DND-41 (cell line): ENCODE measurements around the gene PCNX2.

Experiments
- ATAC-seq: fragments of 200-7000 bp; cut with Tn5 transposase; 3 replicates; pipeline ENCODE4 v1.9.1; 2021; ENCODE audit warnings: low read depth; ENCODE audit not compliant: insufficient read depth
- DNase-seq: peaks from one replicate; pipeline ENCODE4 v3.0.0-alpha.2; 2020
- H2AFZ ChIP-seq: 2 replicates; pipeline ENCODE4 v1.6.0; 2012; ENCODE audit warnings: low read depth, low read length
- H3K27ac ChIP-seq: 2 replicates; pipeline ENCODE4 v1.5.1; 2012; ENCODE audit warnings: low read length, inconsistent platforms
- H3K27me3 ChIP-seq: fragments of 200-600 bp; sonication (generic); 2 replicates; pipeline ENCODE4 v1.6.0; 2012; ENCODE audit warnings: low read length, mild to moderate bottlenecking, inconsistent platforms; ENCODE audit not compliant: insufficient read depth, poor library complexity
- H3K36me3 ChIP-seq: 2 replicates; pipeline ENCODE4 v1.5.1; 2012; ENCODE audit warnings: low read length, inconsistent platforms; ENCODE audit not compliant: insufficient read depth
- H3K4me1 ChIP-seq: 2 replicates; pipeline ENCODE4 v1.5.1; 2012; ENCODE audit warnings: mild to moderate bottlenecking, low read length; ENCODE audit not compliant: insufficient read depth
- H3K4me2 ChIP-seq: 2 replicates; pipeline ENCODE4 v1.6.0; 2012; ENCODE audit warnings: mild to moderate bottlenecking, moderate library complexity, low read length, inconsistent platforms; ENCODE audit not compliant: insufficient read depth
- H3K4me3 ChIP-seq, 2 experiments: fragments of 200-600 bp in 1 of 2; shearing (Covaris generic) in 1 of 2; 2 replicates each; pipeline ENCODE4 v1.5.1; 2012 to 2016; ENCODE audit warnings: inconsistent platforms in 2 of 2, low read length in 2 of 2, mild to moderate bottlenecking in 2 of 2, low read depth in 1 of 2, moderate library complexity in 1 of 2
- H3K79me2 ChIP-seq: 2 replicates; pipeline ENCODE4 v1.6.0; 2012; ENCODE audit warnings: low read length, inconsistent platforms; ENCODE audit not compliant: insufficient read depth
- H3K9ac ChIP-seq: 2 replicates; pipeline ENCODE4 v1.6.0; 2012; ENCODE audit warnings: low read depth, mild to moderate bottlenecking, inconsistent platforms, low read length, moderate library complexity
- H3K9me3 ChIP-seq: 2 replicates; pipeline ENCODE4 v1.5.1; 2012; ENCODE audit warnings: low read length, moderate library complexity, mild to moderate bottlenecking, inconsistent platforms; ENCODE audit not compliant: insufficient read depth, severe bottlenecking
- H4K20me1 ChIP-seq: 2 replicates; pipeline ENCODE4 v1.6.0; 2012; ENCODE audit warnings: low read length; ENCODE audit not compliant: insufficient read depth
- EZH2 ChIP-seq: IDR thresholded peaks from 3 replicates; pipeline ENCODE4 v1.6.1; 2012; ENCODE audit warnings: borderline replicate concordance, low read depth, mild to moderate bottlenecking, moderate library complexity, low read length, inconsistent platforms; ENCODE audit not compliant: severe bottlenecking
- TF ChIP-seq, protein P1 (sequence below): IDR thresholded peaks from 2 replicates; pipeline ENCODE4 v1.5.1; 2012; ENCODE audit warnings: borderline replicate concordance, low read length, moderate library complexity, mild to moderate bottlenecking; ENCODE audit not compliant: poor library complexity, severe bottlenecking; ENCODE audit errors: extremely low read depth

The PCNX2 gene

DNA sequence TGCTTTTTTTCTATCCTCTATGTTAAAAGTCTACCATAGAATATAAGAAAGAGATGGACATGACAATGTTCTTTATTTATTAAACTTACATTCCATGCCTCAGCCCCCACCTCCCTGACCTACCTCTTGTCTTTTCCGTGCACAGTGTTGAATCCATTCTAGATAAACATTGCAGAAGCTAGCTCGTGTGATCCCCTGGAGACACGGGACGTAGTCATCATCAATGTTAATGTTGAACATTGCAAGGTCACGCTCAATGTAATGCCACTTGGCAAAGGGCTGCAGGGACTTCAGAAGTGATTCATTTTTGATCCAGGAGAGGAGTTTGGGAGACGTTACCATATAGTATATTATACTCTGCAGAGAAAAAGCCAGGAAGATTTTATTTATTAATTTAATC lies 278.7 kb downstream of the PCNX2 start:
- Histone ChIP-seq H3K27ac (peak overlapping the region; percentile 88), H3K4me2 (peak overlapping the region; percentile 27), H3K9ac (peak overlapping the region; percentile 38), H3K9me3 (no peaks in the 10 kb centered on the region), H3K79me2 (no peaks in the 10 kb centered on the region), H3K27me3 (no peaks in the 10 kb centered on the region), H4K20me1 (no peaks in the 10 kb centered on the region), H3K36me3 (peaks cover 10% of the 10 kb centered on the region), H3K4me3 (no peak overlapping the region), H3K4me1 (peaks cover 70% of the 10 kb centered on the region), H2AFZ (no peak overlapping the region)
- DNase-seq (no peak), ATAC-seq (no peak)
- no peak for TF ChIP-seq EZH2
- TF ChIP-seq, protein P1, sequence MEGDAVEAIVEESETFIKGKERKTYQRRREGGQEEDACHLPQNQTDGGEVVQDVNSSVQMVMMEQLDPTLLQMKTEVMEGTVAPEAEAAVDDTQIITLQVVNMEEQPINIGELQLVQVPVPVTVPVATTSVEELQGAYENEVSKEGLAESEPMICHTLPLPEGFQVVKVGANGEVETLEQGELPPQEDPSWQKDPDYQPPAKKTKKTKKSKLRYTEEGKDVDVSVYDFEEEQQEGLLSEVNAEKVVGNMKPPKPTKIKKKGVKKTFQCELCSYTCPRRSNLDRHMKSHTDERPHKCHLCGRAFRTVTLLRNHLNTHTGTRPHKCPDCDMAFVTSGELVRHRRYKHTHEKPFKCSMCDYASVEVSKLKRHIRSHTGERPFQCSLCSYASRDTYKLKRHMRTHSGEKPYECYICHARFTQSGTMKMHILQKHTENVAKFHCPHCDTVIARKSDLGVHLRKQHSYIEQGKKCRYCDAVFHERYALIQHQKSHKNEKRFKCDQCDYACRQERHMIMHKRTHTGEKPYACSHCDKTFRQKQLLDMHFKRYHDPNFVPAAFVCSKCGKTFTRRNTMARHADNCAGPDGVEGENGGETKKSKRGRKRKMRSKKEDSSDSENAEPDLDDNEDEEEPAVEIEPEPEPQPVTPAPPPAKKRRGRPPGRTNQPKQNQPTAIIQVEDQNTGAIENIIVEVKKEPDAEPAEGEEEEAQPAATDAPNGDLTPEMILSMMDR, result no peak

DNA sequence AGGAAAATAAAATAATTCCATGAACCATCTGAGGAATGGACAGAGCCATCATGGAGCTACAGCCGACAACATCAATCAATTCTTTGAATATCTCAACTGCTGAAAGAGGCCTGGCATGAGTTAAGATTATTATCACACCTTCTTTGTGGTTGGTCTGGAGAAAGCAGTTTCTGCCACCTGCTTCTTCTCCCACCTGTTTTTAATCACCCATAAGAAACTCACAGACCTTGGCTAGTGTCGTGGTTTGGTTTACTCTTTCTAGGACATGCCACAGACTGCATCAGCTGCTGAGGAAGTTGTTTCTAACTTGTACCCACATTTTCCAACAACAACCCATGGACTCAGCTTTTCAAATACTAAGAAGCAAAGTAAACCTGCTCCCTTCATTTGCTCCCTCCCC lies 279.6 kb downstream of the PCNX2 start:
- peaks cover 65% of the 10 kb centered on the region for H3K4me1 ChIP-seq

DNA sequence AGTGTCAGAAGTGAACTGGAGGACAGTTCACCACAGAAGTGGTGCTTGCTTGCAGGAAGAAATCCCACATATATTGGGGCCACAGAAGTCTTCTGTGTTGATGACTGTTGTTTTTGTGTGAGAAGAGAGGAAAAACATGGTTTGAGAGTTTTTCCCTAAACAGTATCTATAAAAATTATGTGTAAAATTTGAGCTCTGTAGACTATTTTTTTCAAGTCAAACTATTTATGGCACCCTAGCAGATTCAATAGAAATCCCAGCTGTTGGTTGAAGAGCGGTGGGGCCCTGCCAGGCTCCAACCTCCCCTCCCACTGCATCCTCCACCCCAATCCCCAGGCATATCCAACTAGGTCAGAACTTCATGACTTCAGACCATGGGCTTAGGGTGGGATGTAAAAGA lies 283.5 kb downstream of the PCNX2 start:
- ATAC-seq (no peak), DNase-seq (no peak)
- Histone ChIP-seq H3K4me2 (no peak overlapping the region), H3K36me3 (peaks cover 6% of the 10 kb centered on the region; the same call in 1 of the 2 replicates), H3K9ac (no peak overlapping the region), H3K9me3 (no peaks in the 10 kb centered on the region), H2AFZ (no peak overlapping the region), H3K4me1 (peaks cover 34% of the 10 kb centered on the region), H3K79me2 (no peaks in the 10 kb centered on the region), H4K20me1 (no peaks in the 10 kb centered on the region), H3K27me3 (no peaks in the 10 kb centered on the region), H3K27ac (no peak overlapping the region), H3K4me3 (no peak overlapping the region)
- TF ChIP-seq, protein P1, result no peak
- no peak for TF ChIP-seq EZH2

More for the DNA sequence above, 279.6 kb downstream of the PCNX2 start:
- DNase-seq, result peak; percentile 83
- peak overlapping the region; percentile 88 for H3K27ac ChIP-seq
- H4K20me1 ChIP-seq, result no peaks in the 10 kb centered on the region
- H3K36me3 ChIP-seq, result peaks cover 10% of the 10 kb centered on the region
- ATAC-seq, result peak; percentile 93
- H3K27me3 ChIP-seq, result no peaks in the 10 kb centered on the region
- H3K79me2 ChIP-seq, result no peaks in the 10 kb centered on the region
- H3K4me3 ChIP-seq, result no peak overlapping the region
- no peak overlapping the region for H2AFZ ChIP-seq
- peak overlapping the region; percentile 42 for H3K9ac ChIP-seq
- peak overlapping the region; percentile 27; the same call in 1 of the 2 replicates for H3K4me2 ChIP-seq
- TF ChIP-seq EZH2, result no peak
- TF ChIP-seq, protein P1, result no peak
- H3K9me3 ChIP-seq, result no peaks in the 10 kb centered on the region
